SH-SY5Y (cell line): Measurements from ENCODE around the gene SMIM29.

ENCODE experiments used
- GATA2 ChIP-seq: IDR thresholded peaks from 2 replicates; pipeline ENCODE4 v1.6.1; 2011; ENCODE audit warnings: mild to moderate bottlenecking, low read depth, low read length
- GATA3 ChIP-seq: IDR thresholded peaks from 2 replicates; pipeline ENCODE4 v1.6.1; 2011; ENCODE audit warnings: low read depth, mild to moderate bottlenecking, low read length, moderate library complexity

DNA sequence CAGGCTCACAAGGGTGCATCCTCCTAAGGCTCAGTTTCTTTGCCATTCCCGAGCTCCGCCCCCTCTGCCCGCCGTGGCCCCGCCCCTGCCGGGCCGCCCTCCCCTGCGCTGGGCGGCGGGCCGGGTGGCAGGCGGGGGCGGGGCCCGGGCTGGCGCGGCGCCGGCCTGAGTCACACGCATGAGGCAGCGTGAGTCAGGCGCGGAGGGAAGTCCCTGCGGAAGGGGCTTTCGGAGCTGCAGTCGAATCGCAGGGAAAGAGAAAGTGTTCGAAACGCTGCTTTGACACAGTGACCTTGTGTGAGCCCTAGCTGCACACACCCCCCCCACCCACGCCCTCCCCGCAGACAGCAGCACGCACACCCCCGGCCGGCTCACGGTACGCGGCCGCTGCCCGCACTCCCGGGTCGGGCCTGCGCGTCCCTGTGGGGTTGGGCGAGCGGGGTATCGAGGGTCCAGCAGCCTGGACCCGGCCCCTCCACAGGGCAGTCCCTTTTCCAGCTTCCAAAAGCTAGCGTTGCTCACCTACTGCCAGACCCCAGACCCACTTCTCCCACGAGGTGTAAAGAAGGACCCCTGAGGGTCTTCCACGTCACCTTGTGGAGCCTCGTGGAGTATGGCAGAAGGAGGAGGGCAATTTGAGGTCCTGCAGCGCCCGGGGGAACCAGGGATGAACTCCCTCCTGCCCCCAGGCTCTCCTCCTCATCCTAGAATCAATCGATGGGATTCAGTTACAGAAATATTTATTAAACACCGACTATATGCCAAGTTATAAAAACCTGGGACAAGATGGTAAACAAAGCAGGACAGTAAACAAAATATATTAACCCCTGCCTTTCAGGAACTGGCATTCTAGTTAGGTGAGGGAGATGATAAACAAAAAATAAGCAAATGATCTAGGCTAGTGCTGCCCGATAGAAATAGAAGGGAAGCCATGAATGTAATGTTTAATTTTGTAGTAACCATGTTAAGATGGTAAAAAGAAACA, 24.6 kb downstream of the SMIM29 start:
- TF ChIP-seq GATA2 (no peak), GATA3 (no peak)
